Sigmoid colon (tissue), 4 donors: ENCODE measurements around the gene ADGRE3.

Source experiments
- EP300 ChIP-seq, 4 donors: sonication (generic); formaldehyde crosslinking; IDR thresholded peaks; one replicate each; pipeline ENCODE4 v1.6.1; 2017; ENCODE audit warnings: antibody characterized with exemption in 4 of 4
- POLR2A ChIP-seq, 2 donors: fragments of 450-650 bp; IDR thresholded peaks; one replicate each; pipeline ENCODE4 v1.6.1; 2016; ENCODE audit warnings: antibody characterized with exemption in 2 of 2, mild to moderate bottlenecking in 2 of 2, moderate library complexity in 2 of 2

DNA sequence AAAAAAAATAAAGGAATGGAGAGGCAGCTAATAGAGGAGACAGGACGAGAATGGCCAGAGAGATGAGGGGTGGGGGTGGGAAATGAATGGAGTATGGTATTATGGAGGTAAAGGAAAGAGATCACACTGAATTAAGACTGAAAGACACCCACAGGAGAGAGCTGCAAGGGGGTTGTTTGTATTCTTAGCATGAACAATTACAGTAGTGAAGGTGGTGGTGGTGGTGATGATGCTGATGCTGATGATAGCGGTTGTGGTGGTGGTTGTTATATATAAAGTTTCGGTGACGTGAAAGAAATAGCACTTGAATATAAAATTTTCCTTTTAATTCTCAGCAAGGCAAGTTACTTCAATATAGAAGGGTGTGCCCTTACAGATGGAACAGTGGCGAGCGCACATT lies 2.8 kb upstream of the ADGRE3 start:
- TF ChIP-seq EP300 (IDR thresholded peaks at IDR 0.05) (no peak), POLR2A (IDR thresholded peaks at IDR 0.05) (no peak)
